Liver (tissue), 3 donors: Measurements from ENCODE around the gene KRTAP2-1.

Source experiments
- CTCF ChIP-seq: fragments of 150-350 bp; IDR thresholded peaks from 2 replicates; pipeline ENCODE4 v1.5.1; 2017; ENCODE audit warnings: improper control_type of control experiment, low read depth, low read length; ENCODE audit not compliant: missing input control
- JUND ChIP-seq, 2 donors: IDR thresholded peaks; 2 replicates each; pipeline ENCODE4 v1.6.1; 2016; ENCODE audit warnings: antibody characterized with exemption in 2 of 2
- TF ChIP-seq, protein P1 (sequence below): IDR thresholded peaks from 2 replicates; pipeline ENCODE4 v1.6.1; 2016; ENCODE audit warnings: antibody characterized with exemption, mild to moderate bottlenecking
- donor health status: healthy.
- donor health status: healthy.

GRCh38 chr17:41042953-41043352 is 4.2 kb downstream of the KRTAP2-1 start:
- TF ChIP-seq JUND (IDR thresholded peaks at IDR 0.05) (no peak), CTCF (no peak)
- TF ChIP-seq, protein P1, sequence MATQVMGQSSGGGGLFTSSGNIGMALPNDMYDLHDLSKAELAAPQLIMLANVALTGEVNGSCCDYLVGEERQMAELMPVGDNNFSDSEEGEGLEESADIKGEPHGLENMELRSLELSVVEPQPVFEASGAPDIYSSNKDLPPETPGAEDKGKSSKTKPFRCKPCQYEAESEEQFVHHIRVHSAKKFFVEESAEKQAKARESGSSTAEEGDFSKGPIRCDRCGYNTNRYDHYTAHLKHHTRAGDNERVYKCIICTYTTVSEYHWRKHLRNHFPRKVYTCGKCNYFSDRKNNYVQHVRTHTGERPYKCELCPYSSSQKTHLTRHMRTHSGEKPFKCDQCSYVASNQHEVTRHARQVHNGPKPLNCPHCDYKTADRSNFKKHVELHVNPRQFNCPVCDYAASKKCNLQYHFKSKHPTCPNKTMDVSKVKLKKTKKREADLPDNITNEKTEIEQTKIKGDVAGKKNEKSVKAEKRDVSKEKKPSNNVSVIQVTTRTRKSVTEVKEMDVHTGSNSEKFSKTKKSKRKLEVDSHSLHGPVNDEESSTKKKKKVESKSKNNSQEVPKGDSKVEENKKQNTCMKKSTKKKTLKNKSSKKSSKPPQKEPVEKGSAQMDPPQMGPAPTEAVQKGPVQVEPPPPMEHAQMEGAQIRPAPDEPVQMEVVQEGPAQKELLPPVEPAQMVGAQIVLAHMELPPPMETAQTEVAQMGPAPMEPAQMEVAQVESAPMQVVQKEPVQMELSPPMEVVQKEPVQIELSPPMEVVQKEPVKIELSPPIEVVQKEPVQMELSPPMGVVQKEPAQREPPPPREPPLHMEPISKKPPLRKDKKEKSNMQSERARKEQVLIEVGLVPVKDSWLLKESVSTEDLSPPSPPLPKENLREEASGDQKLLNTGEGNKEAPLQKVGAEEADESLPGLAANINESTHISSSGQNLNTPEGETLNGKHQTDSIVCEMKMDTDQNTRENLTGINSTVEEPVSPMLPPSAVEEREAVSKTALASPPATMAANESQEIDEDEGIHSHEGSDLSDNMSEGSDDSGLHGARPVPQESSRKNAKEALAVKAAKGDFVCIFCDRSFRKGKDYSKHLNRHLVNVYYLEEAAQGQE = no peak
